Suppressor macrophage treated with lipopolysaccharide for 1 hour (primary cell): ENCODE results near the gene BCAR3.

ENCODE experiments used
- DNase-seq, 3 donors: peaks; one replicate each; pipeline ENCODE4 v3.0.0-alpha.2; 2020 to 2022

BCAR3 gene

GRCh38 chr1:93635614-93636543, 45.8 kb downstream of the BCAR3 start:
- DNase-seq: no peak

- DNase-seq: no peak
Observed at GRCh38 chr1:93633313-93633712, 48.3 kb downstream of the BCAR3 start.

- DNase-seq: peak; percentile 34 to 47 (median 36)
Observed at GRCh38 chr1:93631626-93632365, 49.8 kb downstream of the BCAR3 start.

GRCh38 chr1:93630168-93630567, 51.5 kb downstream of the BCAR3 start:
- DNase-seq: no peak

GRCh38 chr1:93629101-93630059, 52.3 kb downstream of the BCAR3 start:
- peak; percentile 72 to 87 (median 79) for DNase-seq

- DNase-seq: no peak
Observed at GRCh38 chr1:93628681-93629080, 53.0 kb downstream of the BCAR3 start.

GRCh38 chr1:93625582-93626327, 55.9 kb downstream of the BCAR3 start:
- no peak for DNase-seq

GRCh38 chr1:93623875-93624274, 57.8 kb downstream of the BCAR3 start:
- no peak for DNase-seq

GRCh38 chr1:93623436-93623835, 58.2 kb downstream of the BCAR3 start:
- DNase-seq: no peak

- no peak for DNase-seq
Observed at GRCh38 chr1:93621246-93621645, 60.4 kb downstream of the BCAR3 start.

- DNase-seq: no peak
Observed at GRCh38 chr1:93620841-93621210, 60.8 kb downstream of the BCAR3 start.

- DNase-seq: no peak
Observed at GRCh38 chr1:93620172-93620840, 61.3 kb downstream of the BCAR3 start.

- no peak for DNase-seq
Observed at GRCh38 chr1:93619507-93620171, 62.0 kb downstream of the BCAR3 start.

GRCh38 chr1:93617670-93618499, 63.8 kb downstream of the BCAR3 start:
- no peak for DNase-seq

- DNase-seq: no peak
Observed at GRCh38 chr1:93616996-93617669, 64.5 kb downstream of the BCAR3 start.

GRCh38 chr1:93616221-93616995, 65.2 kb downstream of the BCAR3 start:
- DNase-seq: no peak

- DNase-seq: no peak
Observed at GRCh38 chr1:93615582-93616150, 66.0 kb downstream of the BCAR3 start.

- DNase-seq: peak in 1 of 3 donors; percentile 26
Observed at GRCh38 chr1:93614986-93615581, 66.6 kb downstream of the BCAR3 start.
